HL-60 (cell line): Measurements from ENCODE around the gene CELF2.

Experiments used
- DNase-seq, 2 experiments: peaks; one replicate each; pipeline ENCODE4 v3.0.0-alpha.2; 2010 to 2020; ENCODE audit warnings: low read depth in 1 of 2, low spot score in 1 of 2
- H3K27ac ChIP-seq: fragments of 250-450 bp; sonication (Bioruptor Pico); replicated peaks from 2 replicates; pipeline ENCODE4 v1.5.1; 2020; ENCODE audit warnings: mild to moderate bottlenecking, moderate library complexity
- H3K27me3 ChIP-seq: fragments of 250-450 bp; sonication (Bioruptor Pico); 2 replicates; pipeline ENCODE4 v1.5.1; 2021; ENCODE audit warnings: mild to moderate bottlenecking, moderate library complexity; ENCODE audit not compliant: insufficient read depth, poor library complexity, severe bottlenecking
- H3K4me3 ChIP-seq: replicated peaks from 2 replicates; pipeline ENCODE4 v1.5.1; 2011; ENCODE audit warnings: mild to moderate bottlenecking, control low read depth, low read length; ENCODE audit not compliant: insufficient read depth
- GABPA ChIP-seq: IDR thresholded peaks from 2 replicates; pipeline ENCODE4 v1.6.1; 2012; ENCODE audit warnings: low read depth
- POLR2AphosphoS5 ChIP-seq: IDR thresholded peaks from 2 replicates; pipeline ENCODE4 v1.6.1; 2012; ENCODE audit warnings: low read depth
- SPI1 ChIP-seq: IDR thresholded peaks from 2 replicates; pipeline ENCODE4 v1.6.1; 2012; ENCODE audit warnings: low read depth, mild to moderate bottlenecking, borderline replicate concordance
- TF ChIP-seq, protein P1 (sequence below): IDR thresholded peaks from 2 replicates; pipeline ENCODE4 v1.6.1; 2012; ENCODE audit warnings: low read depth; ENCODE audit not compliant: insufficient replicate concordance
- TF ChIP-seq, protein P2 (sequence below): IDR thresholded peaks from one replicate; pipeline ENCODE4 v1.5.1; 2011; ENCODE audit warnings: low read length, control low read depth, inconsistent platforms; ENCODE audit not compliant: insufficient read depth

CELF2 gene

DNA sequence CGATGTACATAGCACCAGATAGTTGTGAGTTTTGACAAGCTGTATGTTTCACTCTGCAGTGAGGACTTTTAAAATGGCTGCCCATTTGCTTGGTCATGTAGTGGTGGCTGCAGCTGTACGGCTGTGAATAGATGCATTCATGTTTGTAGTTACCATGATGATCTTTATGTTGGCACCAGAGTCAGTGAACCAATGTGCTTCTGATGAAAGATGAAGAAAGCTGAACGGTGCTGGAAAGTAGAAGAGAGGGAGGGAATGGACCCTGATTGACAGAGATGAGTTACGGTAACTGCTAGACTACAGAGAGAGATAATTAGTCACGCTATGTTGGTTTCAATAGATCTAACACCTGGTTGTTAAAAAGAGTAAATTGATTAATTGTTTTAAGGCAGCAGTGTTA is 256.8 kb downstream of the CELF2 start:
- no peaks in the 10 kb centered on the region for H3K27me3 ChIP-seq
- no peak for DNase-seq
- TF ChIP-seq, protein P1, sequence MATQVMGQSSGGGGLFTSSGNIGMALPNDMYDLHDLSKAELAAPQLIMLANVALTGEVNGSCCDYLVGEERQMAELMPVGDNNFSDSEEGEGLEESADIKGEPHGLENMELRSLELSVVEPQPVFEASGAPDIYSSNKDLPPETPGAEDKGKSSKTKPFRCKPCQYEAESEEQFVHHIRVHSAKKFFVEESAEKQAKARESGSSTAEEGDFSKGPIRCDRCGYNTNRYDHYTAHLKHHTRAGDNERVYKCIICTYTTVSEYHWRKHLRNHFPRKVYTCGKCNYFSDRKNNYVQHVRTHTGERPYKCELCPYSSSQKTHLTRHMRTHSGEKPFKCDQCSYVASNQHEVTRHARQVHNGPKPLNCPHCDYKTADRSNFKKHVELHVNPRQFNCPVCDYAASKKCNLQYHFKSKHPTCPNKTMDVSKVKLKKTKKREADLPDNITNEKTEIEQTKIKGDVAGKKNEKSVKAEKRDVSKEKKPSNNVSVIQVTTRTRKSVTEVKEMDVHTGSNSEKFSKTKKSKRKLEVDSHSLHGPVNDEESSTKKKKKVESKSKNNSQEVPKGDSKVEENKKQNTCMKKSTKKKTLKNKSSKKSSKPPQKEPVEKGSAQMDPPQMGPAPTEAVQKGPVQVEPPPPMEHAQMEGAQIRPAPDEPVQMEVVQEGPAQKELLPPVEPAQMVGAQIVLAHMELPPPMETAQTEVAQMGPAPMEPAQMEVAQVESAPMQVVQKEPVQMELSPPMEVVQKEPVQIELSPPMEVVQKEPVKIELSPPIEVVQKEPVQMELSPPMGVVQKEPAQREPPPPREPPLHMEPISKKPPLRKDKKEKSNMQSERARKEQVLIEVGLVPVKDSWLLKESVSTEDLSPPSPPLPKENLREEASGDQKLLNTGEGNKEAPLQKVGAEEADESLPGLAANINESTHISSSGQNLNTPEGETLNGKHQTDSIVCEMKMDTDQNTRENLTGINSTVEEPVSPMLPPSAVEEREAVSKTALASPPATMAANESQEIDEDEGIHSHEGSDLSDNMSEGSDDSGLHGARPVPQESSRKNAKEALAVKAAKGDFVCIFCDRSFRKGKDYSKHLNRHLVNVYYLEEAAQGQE = no peak
- no peak overlapping the region for H3K27ac ChIP-seq
- no peak overlapping the region for H3K4me3 ChIP-seq

DNA sequence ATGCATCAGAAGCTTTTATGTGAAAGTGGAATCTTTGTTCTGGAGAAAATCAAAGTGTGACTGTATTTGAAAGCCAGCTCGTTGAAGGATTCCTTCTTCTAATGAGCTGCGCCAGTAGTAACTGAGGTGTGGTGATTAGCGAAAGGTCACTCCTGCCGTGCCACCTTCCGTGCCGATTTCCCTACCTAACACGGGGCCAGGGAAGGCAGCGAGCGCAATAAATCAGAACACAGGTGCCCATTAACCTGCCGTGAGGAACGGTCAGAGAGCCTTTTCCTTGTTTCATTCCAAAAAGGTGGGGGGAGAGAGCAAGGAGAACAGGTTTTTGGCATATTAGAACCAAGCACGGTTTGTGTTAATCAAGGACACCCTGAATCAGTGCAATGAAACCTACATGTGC is 258.0 kb downstream of the CELF2 start:
- Histone ChIP-seq H3K4me3 (no peak overlapping the region), H3K27ac (no peak overlapping the region), H3K27me3 (no peaks in the 10 kb centered on the region)
- DNase-seq = no peak
- TF ChIP-seq GABPA (no peak), SPI1 (no peak), POLR2AphosphoS5 (no peak)
- TF ChIP-seq, protein P2, sequence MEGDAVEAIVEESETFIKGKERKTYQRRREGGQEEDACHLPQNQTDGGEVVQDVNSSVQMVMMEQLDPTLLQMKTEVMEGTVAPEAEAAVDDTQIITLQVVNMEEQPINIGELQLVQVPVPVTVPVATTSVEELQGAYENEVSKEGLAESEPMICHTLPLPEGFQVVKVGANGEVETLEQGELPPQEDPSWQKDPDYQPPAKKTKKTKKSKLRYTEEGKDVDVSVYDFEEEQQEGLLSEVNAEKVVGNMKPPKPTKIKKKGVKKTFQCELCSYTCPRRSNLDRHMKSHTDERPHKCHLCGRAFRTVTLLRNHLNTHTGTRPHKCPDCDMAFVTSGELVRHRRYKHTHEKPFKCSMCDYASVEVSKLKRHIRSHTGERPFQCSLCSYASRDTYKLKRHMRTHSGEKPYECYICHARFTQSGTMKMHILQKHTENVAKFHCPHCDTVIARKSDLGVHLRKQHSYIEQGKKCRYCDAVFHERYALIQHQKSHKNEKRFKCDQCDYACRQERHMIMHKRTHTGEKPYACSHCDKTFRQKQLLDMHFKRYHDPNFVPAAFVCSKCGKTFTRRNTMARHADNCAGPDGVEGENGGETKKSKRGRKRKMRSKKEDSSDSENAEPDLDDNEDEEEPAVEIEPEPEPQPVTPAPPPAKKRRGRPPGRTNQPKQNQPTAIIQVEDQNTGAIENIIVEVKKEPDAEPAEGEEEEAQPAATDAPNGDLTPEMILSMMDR = no peak
- TF ChIP-seq, protein P1 = no peak

DNA sequence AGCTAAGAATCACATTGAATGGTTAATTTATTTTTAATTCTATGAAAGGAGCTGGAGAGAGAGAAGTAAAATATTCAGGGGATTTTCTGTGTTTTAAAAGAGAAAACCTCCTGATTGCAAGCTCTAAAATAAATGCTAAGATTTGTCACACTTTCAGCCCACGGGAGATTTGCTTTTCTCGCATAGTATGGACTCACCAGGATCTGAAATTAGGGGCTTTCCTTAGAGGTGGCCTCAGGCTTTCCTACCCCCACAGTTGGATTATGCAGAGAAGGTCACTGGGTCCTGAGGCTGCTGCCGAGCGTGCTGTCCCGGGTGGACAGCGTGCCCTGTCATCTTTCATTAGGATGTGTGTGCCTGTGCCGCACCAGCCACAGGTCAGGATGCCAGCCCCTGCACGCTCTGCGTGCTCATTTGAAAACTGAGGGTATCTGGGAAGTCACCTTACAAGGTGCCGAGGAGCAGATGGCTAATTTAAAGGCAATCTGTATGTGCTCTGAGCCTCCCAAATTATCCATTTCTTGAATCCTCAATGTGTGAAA is 258.8 kb downstream of the CELF2 start:
- no peaks in the 10 kb centered on the region for H3K27me3 ChIP-seq
- H3K4me3 ChIP-seq = no peak overlapping the region
- TF ChIP-seq SPI1 (no peak), POLR2AphosphoS5 (no peak), GABPA (no peak)
- TF ChIP-seq, protein P2 = no peak
- TF ChIP-seq, protein P1 = no peak
- H3K27ac ChIP-seq = no peak overlapping the region
- DNase-seq = no peak
